HUDEP-2 (cell line): ENCODE measurements around the gene SVEP1.
"Not testable (repeated sequence)": the region's sequence is repeated elsewhere in the genome, so short reads cannot be mapped to it uniquely, and the experiment has no call there.

Experiments
- DNase-seq, 76 experiments: peaks; one replicate each; lab custom pipeline; 2025; ENCODE audit not compliant: unreplicated experiment in 76 of 76; lab: John Stamatoyannopoulos, UW

The SVEP1 gene

GRCh38 chr9:110531241-110531640 lies 48.3 kb downstream of the SVEP1 start:
- not testable (repeated sequence) for DNase-seq

- DNase-seq, result no peak
Measured at GRCh38 chr9:110528645-110529044, 50.9 kb downstream of the SVEP1 start.

GRCh38 chr9:110526426-110526825 lies 53.1 kb downstream of the SVEP1 start:
- no peak for DNase-seq

- DNase-seq, result no peak
Measured at GRCh38 chr9:110521206-110521605, 58.3 kb downstream of the SVEP1 start.

GRCh38 chr9:110520120-110520701 lies 59.3 kb downstream of the SVEP1 start:
- no peak for DNase-seq

GRCh38 chr9:110517483-110517882 lies 62.1 kb downstream of the SVEP1 start:
- no peak for DNase-seq

GRCh38 chr9:110514897-110515296 lies 64.6 kb downstream of the SVEP1 start:
- no peak for DNase-seq

- no peak for DNase-seq
Measured at GRCh38 chr9:110512817-110513216, 66.7 kb downstream of the SVEP1 start.

- DNase-seq, result no peak
Measured at GRCh38 chr9:110509792-110510191, 69.7 kb downstream of the SVEP1 start.

GRCh38 chr9:110502842-110503241 lies 76.7 kb downstream of the SVEP1 start:
- DNase-seq, result no peak

- DNase-seq, result no peak
Measured at GRCh38 chr9:110499608-110500007, 79.9 kb downstream of the SVEP1 start.

- DNase-seq, result no peak
Measured at GRCh38 chr9:110487196-110487595, 92.3 kb downstream of the SVEP1 start.

- no peak for DNase-seq
Measured at GRCh38 chr9:110486218-110486617, 93.3 kb downstream of the SVEP1 start.

GRCh38 chr9:110479481-110479880 lies 100.1 kb downstream of the SVEP1 start:
- no peak for DNase-seq

GRCh38 chr9:110476251-110476650 lies 103.3 kb downstream of the SVEP1 start:
- DNase-seq, result no peak

- DNase-seq, result no peak
Measured at GRCh38 chr9:110472111-110472510, 107.4 kb downstream of the SVEP1 start.

- DNase-seq, result no peak
Measured at GRCh38 chr9:110468950-110469349, 110.6 kb downstream of the SVEP1 start.

- DNase-seq, result no peak
Measured at GRCh38 chr9:110465190-110465589, 114.4 kb downstream of the SVEP1 start.

GRCh38 chr9:110464321-110464720 lies 115.2 kb downstream of the SVEP1 start:
- no peak for DNase-seq

GRCh38 chr9:110463499-110463898 lies 116.0 kb downstream of the SVEP1 start:
- no peak for DNase-seq

- DNase-seq, result no peak
Measured at GRCh38 chr9:110457245-110457644, 122.3 kb downstream of the SVEP1 start.

- no peak for DNase-seq
Measured at GRCh38 chr9:110456681-110457080, 122.9 kb downstream of the SVEP1 start.

- no peak for DNase-seq
Measured at GRCh38 chr9:110455860-110456259, 123.7 kb downstream of the SVEP1 start.
